HuH-7.5 (cell line): ENCODE results near the gene FGF4.

Experiments used
- DNase-seq: peaks from one replicate; pipeline ENCODE4 v3.0.0; 2011; ENCODE audit warnings: low spot score

Gene FGF4

GRCh38 chr11:69807106-69807815 lies 32.1 kb upstream of the FGF4 start:
- DNase-seq = no peak

DNA sequence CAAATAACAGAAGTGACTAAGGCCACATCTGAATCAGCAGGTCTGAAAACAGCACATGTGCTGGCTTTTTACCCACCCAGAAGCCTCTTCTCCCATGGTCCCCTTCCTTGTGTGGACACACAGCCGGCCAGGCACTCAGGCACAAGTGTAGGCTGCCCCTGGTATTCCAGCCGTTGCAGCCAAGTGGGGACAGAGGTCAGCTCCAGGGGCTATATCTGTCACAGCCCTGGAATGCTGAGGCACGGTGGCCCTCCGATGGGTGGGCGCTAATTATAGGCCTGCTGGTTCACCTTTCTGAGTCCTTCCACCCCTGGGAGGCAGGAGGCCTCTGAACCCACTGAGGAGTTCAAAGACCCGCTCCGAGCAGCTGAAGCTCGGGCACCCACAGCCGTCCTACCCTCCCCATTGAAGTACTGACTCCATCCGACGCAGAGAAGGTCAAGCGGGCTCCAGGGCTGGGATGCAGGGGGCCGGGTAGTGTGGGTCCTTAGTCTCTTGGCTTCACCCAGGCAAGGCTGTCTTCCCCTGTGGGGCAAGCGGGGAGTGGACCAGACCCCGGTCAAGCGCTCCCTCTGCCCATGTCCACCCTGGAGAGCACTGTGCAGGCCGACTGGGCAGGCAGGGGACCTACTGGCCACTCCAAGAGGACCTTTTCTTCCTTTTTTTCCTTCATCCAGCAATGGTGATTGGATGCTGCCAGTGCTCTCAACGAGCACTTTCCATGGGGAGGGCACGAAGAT lies 29.8 kb upstream of the FGF4 start:
- DNase-seq = no peak

- DNase-seq = no peak
These were observed 28.6 kb upstream of the FGF4 start for GRCh38 chr11:69803604-69804218.

GRCh38 chr11:69803022-69803421 lies 27.9 kb upstream of the FGF4 start:
- no peak for DNase-seq

GRCh38 chr11:69802590-69802989 lies 27.4 kb upstream of the FGF4 start:
- no peak for DNase-seq

DNA sequence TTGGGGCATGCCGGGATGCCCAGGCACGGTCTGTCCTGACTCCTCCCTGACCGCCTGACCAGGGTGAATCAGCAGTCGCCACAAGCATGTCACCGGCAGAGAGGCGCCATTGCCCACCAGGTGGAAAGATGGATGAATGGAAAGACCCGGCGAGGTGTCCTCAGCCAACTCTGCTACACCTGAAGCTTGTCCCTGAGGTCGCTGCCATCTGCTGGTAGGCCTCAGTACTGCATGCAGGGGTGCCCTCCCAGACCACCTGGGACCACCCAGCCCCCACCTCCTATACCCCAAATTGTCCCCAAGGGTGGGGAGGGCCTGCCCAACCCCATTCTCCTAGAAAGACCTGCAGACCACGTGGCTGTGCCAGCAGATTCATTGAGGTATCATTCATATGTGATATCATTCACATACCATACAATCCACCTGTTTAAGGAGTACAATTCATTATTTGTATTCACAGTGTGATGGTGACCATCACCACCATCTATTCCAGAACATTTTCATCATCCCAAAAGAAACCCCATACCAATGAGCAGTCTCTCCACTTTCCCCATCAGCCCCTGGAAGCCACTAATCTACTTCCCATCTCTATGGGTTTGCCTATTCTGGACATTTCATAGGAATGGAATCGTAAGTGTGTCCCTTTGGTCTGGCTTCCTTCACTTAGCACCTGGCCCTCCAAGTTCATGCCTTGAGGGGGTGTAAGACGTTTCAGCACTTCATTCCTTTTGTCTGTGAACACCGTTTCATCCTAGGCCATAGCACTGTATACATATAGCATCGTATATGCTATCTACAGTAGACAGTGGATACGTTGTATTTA lies 26.6 kb upstream of the FGF4 start:
- DNase-seq = peak; percentile 79

GRCh38 chr11:69800278-69800677 lies 25.1 kb upstream of the FGF4 start:
- DNase-seq = no peak

GRCh38 chr11:69799582-69799981 lies 24.4 kb upstream of the FGF4 start:
- no peak for DNase-seq

DNA sequence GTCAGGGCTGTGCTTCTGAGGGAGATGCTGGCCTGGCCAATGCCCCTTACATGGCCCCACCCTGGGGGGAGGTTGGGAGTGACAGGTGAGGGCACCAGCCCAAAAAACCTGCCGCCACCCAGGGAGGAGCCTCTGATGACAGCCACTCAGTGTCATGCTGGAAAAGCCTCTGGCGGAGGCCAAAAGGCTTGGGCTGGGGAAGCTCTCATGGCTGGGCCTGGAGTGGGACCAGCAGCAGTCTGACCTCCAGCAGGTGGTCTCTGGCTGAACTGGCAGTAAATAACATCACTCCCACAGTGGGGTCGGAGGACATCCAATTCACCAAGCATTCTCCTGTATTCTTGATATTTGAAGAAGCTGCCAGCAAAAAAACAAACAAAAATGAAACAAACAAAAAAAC lies 24.0 kb upstream of the FGF4 start:
- DNase-seq = no peak

DNA sequence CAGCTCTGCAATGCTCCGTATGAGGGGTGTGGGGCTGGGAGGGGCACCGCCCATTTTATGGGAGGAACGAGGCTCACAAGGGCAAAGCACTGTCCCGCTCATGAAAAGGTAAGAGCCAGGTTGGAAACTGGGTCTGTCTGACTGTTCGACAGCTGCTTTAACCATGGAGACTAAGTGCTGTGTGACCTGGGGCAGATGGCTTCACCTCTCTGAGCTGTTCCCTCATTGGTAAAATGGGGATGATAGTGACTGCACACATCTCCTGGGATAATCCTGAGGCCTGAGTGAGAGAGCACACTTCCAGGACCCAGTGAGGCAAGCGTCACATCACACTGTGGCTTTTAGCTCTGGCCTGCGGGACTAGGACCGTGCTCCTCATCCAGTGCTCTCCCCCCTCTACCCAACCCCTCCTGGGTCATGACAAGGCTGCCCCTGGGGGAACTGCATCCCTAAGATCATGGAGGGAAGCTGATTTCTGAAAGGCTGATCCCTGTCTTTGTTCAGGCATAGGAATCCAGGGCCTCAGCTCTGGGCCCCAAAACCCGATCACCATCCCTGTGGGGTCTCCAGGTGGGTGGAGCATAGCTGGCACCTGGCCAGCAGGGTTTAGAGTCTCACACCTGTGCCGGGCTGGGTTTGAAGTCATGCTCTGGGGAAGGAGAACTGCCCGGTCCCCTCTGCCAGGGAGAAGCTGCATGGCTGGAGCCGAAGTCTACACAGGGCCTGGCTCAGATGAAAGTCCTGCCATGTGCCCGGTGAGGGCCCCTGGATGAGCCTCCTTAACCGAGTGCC lies 22.8 kb upstream of the FGF4 start:
- DNase-seq = no peak

GRCh38 chr11:69797156-69797555 lies 22.0 kb upstream of the FGF4 start:
- no peak for DNase-seq

- no peak for DNase-seq
These were observed 20.9 kb upstream of the FGF4 start for GRCh38 chr11:69796063-69796462.

DNA sequence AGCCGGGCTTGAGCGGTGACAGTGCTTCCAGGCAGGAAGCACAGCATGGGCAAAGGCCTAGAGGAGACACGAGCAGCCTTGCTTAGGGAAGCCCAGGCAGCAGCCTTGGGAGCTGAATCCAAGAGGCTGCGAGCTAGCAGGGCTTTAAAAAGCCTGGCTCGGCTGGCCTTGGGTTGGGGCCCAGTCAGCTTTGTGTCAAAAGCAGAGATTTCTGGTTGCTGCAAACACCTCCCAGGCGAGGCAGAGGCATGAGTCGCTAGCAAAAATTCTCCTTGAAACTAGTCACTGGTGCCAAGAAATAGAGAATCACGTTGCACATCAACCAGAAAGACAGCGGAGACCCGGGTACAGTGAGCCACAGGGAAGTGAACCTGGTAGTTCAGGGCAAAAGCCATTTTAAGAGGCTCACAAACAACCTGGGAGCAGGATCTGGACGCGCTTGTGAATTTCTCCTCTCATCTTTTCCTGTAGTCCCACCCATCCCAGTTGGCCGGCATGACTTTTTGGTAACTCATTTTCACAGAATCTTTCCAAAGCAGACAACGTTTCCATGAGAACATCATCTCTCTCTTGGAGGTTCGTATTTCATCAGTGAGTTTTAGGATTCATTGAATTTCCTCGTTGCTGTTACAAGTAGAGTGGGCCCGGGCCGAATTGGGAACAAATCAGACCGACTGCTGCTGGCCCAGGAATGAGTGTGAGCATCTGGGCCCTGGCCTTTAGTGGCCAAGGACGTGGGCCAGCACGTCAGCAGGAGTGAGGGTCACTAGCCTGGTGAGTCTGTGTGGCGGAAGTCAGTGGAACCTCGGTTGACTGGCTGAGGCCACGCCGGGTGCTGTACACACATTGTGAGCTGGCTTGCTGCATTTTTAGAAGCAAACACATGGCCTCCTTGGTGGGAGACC lies 16.4 kb upstream of the FGF4 start:
- no peak for DNase-seq

DNA sequence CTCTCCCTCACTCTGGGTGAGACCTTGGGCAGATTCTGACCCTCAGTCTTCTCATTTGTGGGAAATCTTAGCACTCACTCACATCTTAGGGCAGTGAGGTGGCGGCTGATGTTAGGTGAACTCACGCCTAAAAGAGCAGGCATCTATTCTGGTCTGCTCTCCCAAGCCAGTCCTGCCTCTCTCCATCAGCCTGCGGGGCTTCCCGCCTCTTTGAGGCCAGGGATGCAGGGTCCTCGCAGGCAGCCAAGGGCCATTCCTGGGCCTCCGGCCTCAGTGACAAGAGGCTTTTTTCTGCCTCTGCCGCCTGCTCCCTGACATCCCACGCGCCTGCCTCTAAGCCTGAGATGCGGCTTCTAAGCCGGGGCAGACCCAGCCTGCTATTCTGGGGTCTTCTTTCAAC lies 13.8 kb upstream of the FGF4 start:
- no peak for DNase-seq

DNA sequence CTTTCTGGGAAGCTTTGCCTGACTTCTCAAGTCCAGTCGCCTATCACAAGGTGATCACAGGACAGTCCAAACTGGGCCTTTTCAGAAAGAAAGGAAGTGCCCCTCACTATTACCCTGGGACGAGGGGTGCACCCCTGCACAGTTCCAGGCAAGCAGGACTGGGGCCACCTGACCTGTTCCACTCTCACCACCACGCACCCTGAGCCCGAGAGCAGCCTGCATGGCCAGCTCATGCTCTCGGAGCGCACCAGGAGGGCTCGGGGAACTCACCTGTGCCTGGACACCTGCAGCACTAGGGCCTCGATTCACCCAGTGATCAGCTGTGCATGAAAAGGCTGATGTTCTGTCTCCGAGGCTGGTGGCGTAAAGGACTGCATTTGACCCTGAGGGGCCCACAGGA lies 12.8 kb upstream of the FGF4 start:
- no peak for DNase-seq

- no peak for DNase-seq
These were observed 12.3 kb upstream of the FGF4 start for GRCh38 chr11:69787457-69787856.

DNA sequence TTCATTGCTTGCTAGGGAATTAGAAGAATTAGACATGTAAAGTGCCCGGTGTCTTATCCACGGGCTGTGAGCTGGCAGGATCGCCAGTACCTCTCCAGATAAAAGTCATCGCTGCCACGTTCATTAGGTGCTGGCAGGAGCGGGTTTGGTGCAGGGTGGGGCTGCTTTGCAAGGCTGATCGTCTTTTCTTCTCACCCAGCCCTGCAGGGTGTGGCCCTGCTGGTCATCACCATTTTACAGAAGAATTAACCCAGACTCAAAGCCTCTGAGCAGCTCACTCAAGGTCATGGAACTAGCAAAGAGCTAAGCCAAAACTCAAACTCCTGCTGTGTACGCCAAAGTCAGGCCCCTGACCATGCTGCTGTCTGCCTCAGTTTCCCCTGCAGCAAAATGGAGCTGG lies 6.1 kb upstream of the FGF4 start:
- no peak for DNase-seq

DNA sequence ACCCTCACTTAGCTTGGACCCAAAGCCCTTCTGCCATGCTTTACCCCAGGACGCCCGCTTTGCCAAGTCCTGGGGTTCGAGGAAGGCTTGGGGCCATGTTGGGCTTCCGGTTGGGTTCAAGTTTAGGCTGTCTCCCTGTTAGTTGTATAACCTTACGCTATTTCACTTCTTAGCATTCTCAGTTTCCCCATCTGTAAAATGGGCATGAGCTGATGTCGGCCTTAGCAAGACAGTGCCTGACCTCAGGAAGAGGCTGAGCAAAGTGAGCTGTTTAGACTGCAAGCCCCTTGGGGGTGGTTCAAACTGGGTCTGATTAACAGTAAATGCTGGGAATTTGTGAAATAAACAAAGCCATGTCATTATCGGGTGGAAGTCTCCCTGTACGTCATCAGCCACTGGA lies 3.2 kb upstream of the FGF4 start:
- no peak for DNase-seq

GRCh38 chr11:69774354-69775162 lies 583 bp downstream of the FGF4 start:
- DNase-seq = no peak
